Gastrocnemius medialis (tissue), 4 donors: ENCODE results near the gene SERINC5. TPM values are rescaled to one million over a fixed set of nuclear protein-coding genes. Genes with fewer than 3 reads are reported as not detected.

Source experiments
- ATAC-seq, 2 donors: fragments of 150-250 bp; one replicate each; pipeline ENCODE4 v1.9.1; 2016
- DNase-seq, 2 donors: peaks; one replicate each; pipeline ENCODE4 v3.0.0-alpha.2; 2019
- H3K27ac ChIP-seq, 4 donors: fragments of 200-600 bp; sonication (generic); 1 replicate in 1 of 4; 2 replicates in 3 of 4; pipeline ENCODE4 v1.5.1; 2016 to 2018; ENCODE audit warnings: mild to moderate bottlenecking in 2 of 4, moderate library complexity in 1 of 4
- H3K27me3 ChIP-seq, 3 donors: fragments of 200-600 bp; sonication (generic) in 2 of 3; 1 replicate in 1 of 3; 2 replicates in 2 of 3; pipeline versions ENCODE4 v1.5.1 to v1.6.0; 2016 to 2019; ENCODE audit warnings: mild to moderate bottlenecking in 1 of 3, moderate library complexity in 1 of 3
- H3K36me3 ChIP-seq, 2 donors: fragments of 200-600 bp; sonication (generic) in 1 of 2; one replicate each; pipeline ENCODE4 v1.5.1; 2017 to 2018
- H3K4me1 ChIP-seq, 2 donors: fragments of 200-600 bp; sonication (generic) in 1 of 2; one replicate each; pipeline ENCODE4 v1.5.1; 2016 to 2017; ENCODE audit warnings: mild to moderate bottlenecking in 2 of 2
- H3K4me3 ChIP-seq, 4 donors: fragments of 200-600 bp; sonication (generic) in 3 of 4; 1 replicate in 1 of 4; 2 replicates in 3 of 4; pipeline ENCODE4 v1.5.1; 2016 to 2019; ENCODE audit warnings: mild to moderate bottlenecking in 2 of 4
- H3K9me3 ChIP-seq, 3 donors: fragments of 200-600 bp; sonication (generic) in 2 of 3; 1 replicate in 1 of 3; 2 replicates in 2 of 3; pipeline ENCODE4 v1.5.1; 2016 to 2019
- POLR2A ChIP-seq, 2 donors: fragments of 450-650 bp; IDR thresholded peaks; one replicate each; pipeline ENCODE4 v1.6.1; 2017; ENCODE audit warnings: antibody characterized with exemption in 2 of 2, mild to moderate bottlenecking in 2 of 2, moderate library complexity in 2 of 2
- in situ Hi-C, 4 donors: fragments of 200-750 bp; cut with MboI; loops; one replicate each; pipeline versions ENCODE4 v1.15.0 to v1.8.0; 2017; ENCODE audit warnings: low sequenced_read_pairs in 4 of 4
- intact Hi-C: fragments of 100-400 bp; cut with DNase I; formaldehyde crosslinking; loops from one replicate; pipeline ENCODE4 v1.15.1; 2023; ENCODE audit warnings: low total_unique reads
- total RNA-seq, 4 donors: library from RNA; depleted of rRNA; stranded (reverse); fragments of >200 nt; gene quantifications; one replicate each; pipeline versions ENCODE4 v1.1.0 to v1.2.3, GENCODE V29; 2016
- TF ChIP-seq, protein P1 (sequence below), 5 experiments: fragments of 450-650 bp in 3 of 5; fragments of 200-600 bp in 2 of 5; sonication (generic) in 2 of 5; IDR thresholded peaks in 4 of 5; conservative IDR thresholded peaks in 1 of 5; 1 replicate in 4 of 5; 2 replicates in 1 of 5; pipeline ENCODE4 v1.5.1; 2016 to 2019; ENCODE audit warnings: antibody characterized with exemption in 5 of 5, mild to moderate bottlenecking in 3 of 5, moderate library complexity in 3 of 5

Gene SERINC5
- total RNA-seq, 4 donors from 2014 or later = 1.4 to 5.3 (median 3.0) TPM

DNA sequence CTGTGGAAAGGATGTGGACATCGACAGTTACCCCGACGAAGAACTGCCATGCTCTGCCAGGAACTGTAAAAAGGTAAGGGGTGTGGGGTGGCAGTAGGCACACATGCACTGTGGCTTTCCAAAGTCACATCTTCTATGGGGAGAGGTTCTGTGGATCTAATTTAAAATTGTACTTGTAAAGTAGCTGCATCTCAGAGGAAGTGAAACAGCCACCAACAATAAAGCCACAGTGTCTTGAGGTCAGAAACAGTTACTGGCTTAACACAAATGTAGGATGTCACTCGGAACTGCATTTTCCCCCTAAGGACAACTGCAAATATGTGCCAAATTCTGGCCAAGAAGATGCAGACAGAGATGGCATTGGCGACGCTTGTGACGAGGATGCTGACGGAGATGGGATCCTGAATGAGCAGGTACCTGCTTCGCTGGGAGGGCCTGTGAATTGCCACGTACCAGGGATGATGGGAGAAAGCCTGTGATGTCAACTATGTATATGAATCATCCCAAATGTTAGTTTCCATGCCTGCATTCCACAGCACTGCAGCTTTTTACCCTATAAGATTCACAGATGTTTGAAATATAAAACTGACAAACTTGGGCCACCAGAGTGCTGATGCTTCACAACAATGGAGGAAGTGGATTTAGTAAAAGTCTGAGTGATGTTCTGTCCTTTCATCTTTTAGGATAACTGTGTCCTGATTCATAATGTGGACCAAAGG lies 185.4 kb downstream of the SERINC5 start:
- TF ChIP-seq POLR2A (IDR thresholded peaks at IDR 0.05) = no peak
- TF ChIP-seq, protein P1, sequence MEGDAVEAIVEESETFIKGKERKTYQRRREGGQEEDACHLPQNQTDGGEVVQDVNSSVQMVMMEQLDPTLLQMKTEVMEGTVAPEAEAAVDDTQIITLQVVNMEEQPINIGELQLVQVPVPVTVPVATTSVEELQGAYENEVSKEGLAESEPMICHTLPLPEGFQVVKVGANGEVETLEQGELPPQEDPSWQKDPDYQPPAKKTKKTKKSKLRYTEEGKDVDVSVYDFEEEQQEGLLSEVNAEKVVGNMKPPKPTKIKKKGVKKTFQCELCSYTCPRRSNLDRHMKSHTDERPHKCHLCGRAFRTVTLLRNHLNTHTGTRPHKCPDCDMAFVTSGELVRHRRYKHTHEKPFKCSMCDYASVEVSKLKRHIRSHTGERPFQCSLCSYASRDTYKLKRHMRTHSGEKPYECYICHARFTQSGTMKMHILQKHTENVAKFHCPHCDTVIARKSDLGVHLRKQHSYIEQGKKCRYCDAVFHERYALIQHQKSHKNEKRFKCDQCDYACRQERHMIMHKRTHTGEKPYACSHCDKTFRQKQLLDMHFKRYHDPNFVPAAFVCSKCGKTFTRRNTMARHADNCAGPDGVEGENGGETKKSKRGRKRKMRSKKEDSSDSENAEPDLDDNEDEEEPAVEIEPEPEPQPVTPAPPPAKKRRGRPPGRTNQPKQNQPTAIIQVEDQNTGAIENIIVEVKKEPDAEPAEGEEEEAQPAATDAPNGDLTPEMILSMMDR (IDR thresholded peaks at IDR 0.05 in 4 of 5, conservative IDR thresholded peaks at IDR 0.05 in 1 of 5) = no peak
- DNase-seq (no peak), ATAC-seq (no peak)
- Histone ChIP-seq H3K27me3 (no peaks in the 10 kb centered on the region), H3K9me3 (no peaks in the 10 kb centered on the region), H3K27ac (peak overlapping the region in 2 of 4 donors; percentile 21 to 48), H3K4me3 (no peak overlapping the region), H3K4me1 (no peaks in the 10 kb centered on the region), H3K36me3 (no peaks in the 10 kb centered on the region)
- in situ Hi-C loops (no loop called here), intact Hi-C loops (no loop called here)

DNA sequence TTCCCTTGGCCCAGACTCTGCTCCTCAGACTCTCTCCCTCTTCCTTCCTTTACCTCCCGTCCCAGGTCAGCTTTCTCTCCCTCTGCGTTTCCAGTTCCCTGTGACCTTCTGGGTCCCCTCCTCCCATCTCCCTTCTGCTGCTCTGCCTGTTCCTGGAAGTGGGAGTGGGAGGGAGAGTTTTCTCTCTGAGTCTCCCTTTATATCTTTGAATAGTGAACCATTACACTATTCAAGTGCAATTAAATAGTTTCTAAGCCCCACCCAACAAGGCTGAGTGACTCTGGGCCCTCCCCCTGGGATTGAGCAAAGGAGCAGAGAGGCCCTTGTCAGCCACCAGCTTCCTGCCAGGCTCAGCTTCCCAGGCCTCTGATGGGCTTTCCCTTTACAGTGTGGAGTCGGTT lies 185.9 kb downstream of the SERINC5 start:
- Histone ChIP-seq H3K27ac (peak overlapping the region; percentile 2 to 48 (median 28)), H3K9me3 (no peaks in the 10 kb centered on the region), H3K27me3 (no peaks in the 10 kb centered on the region), H3K36me3 (no peaks in the 10 kb centered on the region), H3K4me1 (no peaks in the 10 kb centered on the region), H3K4me3 (no peak overlapping the region)
- intact Hi-C loops = no loop called here
- ATAC-seq = no peak
- in situ Hi-C loops = no loop called here
- TF ChIP-seq, protein P1 (IDR thresholded peaks at IDR 0.05 in 4 of 5, conservative IDR thresholded peaks at IDR 0.05 in 1 of 5) = no peak
- TF ChIP-seq POLR2A (IDR thresholded peaks at IDR 0.05) = no peak
- no peak for DNase-seq

DNA sequence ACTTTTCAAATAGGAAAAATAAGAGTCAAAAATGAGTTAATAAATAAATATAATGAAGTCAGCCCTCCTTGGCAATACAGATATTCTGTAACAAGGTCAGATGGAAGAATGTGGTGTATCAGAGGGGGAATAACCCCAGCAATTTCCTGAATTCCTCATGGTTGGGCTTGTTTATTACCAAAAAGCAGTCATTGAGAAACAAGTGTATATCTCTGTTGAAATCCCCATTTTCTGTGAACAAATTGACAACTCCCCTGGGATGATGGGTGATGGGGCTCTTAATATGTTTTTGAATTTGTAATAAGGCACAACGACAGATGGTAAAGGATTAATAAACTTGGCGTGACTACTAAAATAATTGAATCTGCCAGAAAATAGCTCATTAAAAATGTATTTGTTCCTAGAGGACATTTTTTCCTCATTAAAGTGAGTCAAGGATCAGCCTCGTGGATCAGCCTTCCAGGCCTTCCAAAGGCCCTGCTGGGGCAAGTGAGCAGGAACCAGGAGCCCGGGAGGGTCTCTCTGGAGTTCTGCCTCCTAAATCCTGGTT lies 186.5 kb downstream of the SERINC5 start:
- H3K9me3 ChIP-seq = no peaks in the 10 kb centered on the region
- H3K27me3 ChIP-seq = no peaks in the 10 kb centered on the region
- H3K4me3 ChIP-seq = no peak overlapping the region
- no peaks in the 10 kb centered on the region for H3K4me1 ChIP-seq
- intact Hi-C loops (no loop called here), in situ Hi-C loops (no loop called here)
- DNase-seq (no peak), ATAC-seq (no peak)
- no peak for TF ChIP-seq POLR2A (IDR thresholded peaks at IDR 0.05)
- TF ChIP-seq, protein P1 (IDR thresholded peaks at IDR 0.05 in 4 of 5, conservative IDR thresholded peaks at IDR 0.05 in 1 of 5) = no peak
- H3K27ac ChIP-seq = peak overlapping the region; percentile 21 to 48 (median 30)
- H3K36me3 ChIP-seq = no peaks in the 10 kb centered on the region

DNA sequence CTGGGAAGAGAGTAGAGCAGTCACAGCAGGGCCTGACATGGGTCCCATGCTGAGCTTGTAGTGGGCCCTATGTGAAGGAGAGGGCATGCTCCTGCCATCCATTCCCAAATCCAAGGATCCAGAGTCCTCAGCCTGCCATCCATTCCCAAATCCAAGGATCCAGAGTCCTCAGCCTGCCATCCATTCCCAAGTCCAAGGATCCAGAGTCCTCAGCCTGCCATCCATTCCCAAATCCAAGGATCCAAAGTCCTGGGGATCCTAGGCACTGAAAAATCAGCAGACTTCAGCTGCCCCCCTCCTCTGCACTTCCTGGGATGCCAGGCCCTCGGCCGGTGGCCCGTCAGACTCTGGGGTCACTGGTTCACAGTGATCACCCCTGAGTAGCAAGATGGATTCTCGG lies 187.1 kb downstream of the SERINC5 start:
- DNase-seq (no peak), ATAC-seq (no peak)
- Histone ChIP-seq H3K36me3 (no peaks in the 10 kb centered on the region), H3K4me3 (no peak overlapping the region), H3K4me1 (no peaks in the 10 kb centered on the region), H3K27me3 (no peaks in the 10 kb centered on the region), H3K9me3 (no peaks in the 10 kb centered on the region), H3K27ac (peak overlapping the region in 2 of 4 donors; percentile 18 to 26)
- TF ChIP-seq, protein P1 (IDR thresholded peaks at IDR 0.05 in 4 of 5, conservative IDR thresholded peaks at IDR 0.05 in 1 of 5) = no peak
- no peak for TF ChIP-seq POLR2A (IDR thresholded peaks at IDR 0.05)
- in situ Hi-C loops (no loop called here), intact Hi-C loops (no loop called here)
